HG03439 (cell line): ENCODE measurements around the gene NINL.
"Not testable (repeated sequence)": the region's sequence is repeated elsewhere in the genome, so short reads cannot be mapped to it uniquely, and the experiment has no call there.

Experiments
- ATAC-seq: cut with Tn5 transposase; IDR thresholded peaks from one replicate; pipeline ENCODE4 v1.9.1; 2021; ENCODE audit warnings: mild to moderate bottlenecking, moderate library complexity; ENCODE audit not compliant: unreplicated experiment

NINL gene

GRCh38 chr20:25487975-25488374, 97.4 kb downstream of the NINL start:
- ATAC-seq, result no peak

- no peak for ATAC-seq
These were observed 98.0 kb downstream of the NINL start for GRCh38 chr20:25487306-25487705.

GRCh38 chr20:25486377-25486776, 99.0 kb downstream of the NINL start:
- ATAC-seq, result no peak

- no peak for ATAC-seq
These were observed 99.5 kb downstream of the NINL start for GRCh38 chr20:25485872-25486271.

GRCh38 chr20:25484911-25485511, 100.3 kb downstream of the NINL start:
- ATAC-seq, result no peak

GRCh38 chr20:25484224-25484846, 101.0 kb downstream of the NINL start:
- no peak for ATAC-seq

- ATAC-seq, result no peak
These were observed 101.7 kb downstream of the NINL start for GRCh38 chr20:25483431-25484132.

GRCh38 chr20:25481918-25482253, 103.4 kb downstream of the NINL start:
- ATAC-seq, result no peak

GRCh38 chr20:25481235-25481917, 104.0 kb downstream of the NINL start:
- ATAC-seq, result no peak

- ATAC-seq, result no peak
These were observed 104.5 kb downstream of the NINL start for GRCh38 chr20:25480797-25481196.

GRCh38 chr20:25480156-25480555, 105.2 kb downstream of the NINL start:
- no peak for ATAC-seq

GRCh38 chr20:25479638-25480037, 105.7 kb downstream of the NINL start:
- no peak for ATAC-seq

GRCh38 chr20:25478889-25479568, 106.3 kb downstream of the NINL start:
- no peak for ATAC-seq

- ATAC-seq, result no peak
These were observed 108.1 kb downstream of the NINL start for GRCh38 chr20:25477014-25477882.

GRCh38 chr20:25476106-25477013, 109.0 kb downstream of the NINL start:
- no peak for ATAC-seq

GRCh38 chr20:25473297-25473696, 112.0 kb downstream of the NINL start:
- not testable (repeated sequence) for ATAC-seq

GRCh38 chr20:25471020-25471419, 114.3 kb downstream of the NINL start:
- ATAC-seq, result no peak

- peak; percentile 59 for ATAC-seq
These were observed 115.3 kb downstream of the NINL start for GRCh38 chr20:25470045-25470444.

- no peak for ATAC-seq
These were observed 115.8 kb downstream of the NINL start for GRCh38 chr20:25469558-25469957.
